ENCODE results near the gene TUBA8.
"Not testable (repeated sequence)": the region's sequence is repeated elsewhere in the genome, so short reads cannot be mapped to it uniquely, and the experiment has no call there.

Gene TUBA8

GRCh38 chr22:18110194-18110953 lies at the start of gene TUBA8:
Gene TUBA8 (plus strand): TSS chr22:18110809. CDS start chr22:18110866, 57 bp downstream.
- no peak for DNase-seq (ENCODE audit: low spot score)

- DNase-seq (ENCODE audit: low spot score), result no peak
Observed at GRCh38 chr22:18062421-18062820, 48.2 kb upstream of the TUBA8 start.

GRCh38 chr22:18063306-18063705 lies 47.3 kb upstream of the TUBA8 start:
- DNase-seq (ENCODE audit: low spot score), result no peak

- DNase-seq (ENCODE audit: low spot score), result not testable (repeated sequence)
Observed at GRCh38 chr22:18063715-18064114, 46.9 kb upstream of the TUBA8 start.

GRCh38 chr22:18064636-18065035 lies 46.0 kb upstream of the TUBA8 start:
- DNase-seq (ENCODE audit: low spot score), result no peak

GRCh38 chr22:18065256-18065655 lies 45.4 kb upstream of the TUBA8 start:
- no peak for DNase-seq (ENCODE audit: low spot score)

- DNase-seq (ENCODE audit: low spot score), result no peak
Observed at GRCh38 chr22:18066181-18066859, 44.3 kb upstream of the TUBA8 start.

GRCh38 chr22:18067121-18067520 lies 43.5 kb upstream of the TUBA8 start:
- DNase-seq (ENCODE audit: low spot score), result no peak

GRCh38 chr22:18067548-18068341 lies 42.9 kb upstream of the TUBA8 start:
- DNase-seq (ENCODE audit: low spot score), result no peak

GRCh38 chr22:18068381-18068988 lies 42.1 kb upstream of the TUBA8 start:
- no peak for DNase-seq (ENCODE audit: low spot score)

GRCh38 chr22:18069041-18069440 lies 41.6 kb upstream of the TUBA8 start:
- DNase-seq (ENCODE audit: low spot score), result no peak

- no peak for DNase-seq (ENCODE audit: low spot score)
Observed at GRCh38 chr22:18070041-18070440, 40.6 kb upstream of the TUBA8 start.

- no peak for DNase-seq (ENCODE audit: low spot score)
Observed at GRCh38 chr22:18070556-18071306, 39.9 kb upstream of the TUBA8 start.

- not testable (repeated sequence) for DNase-seq (ENCODE audit: low spot score)
Observed at GRCh38 chr22:18071307-18071967, 39.2 kb upstream of the TUBA8 start.

GRCh38 chr22:18071968-18072310 lies 38.7 kb upstream of the TUBA8 start:
- DNase-seq (ENCODE audit: low spot score), result no peak

GRCh38 chr22:18073467-18073866 lies 37.1 kb upstream of the TUBA8 start:
- no peak for DNase-seq (ENCODE audit: low spot score)

- not testable (repeated sequence) for DNase-seq (ENCODE audit: low spot score)
Observed at GRCh38 chr22:18073927-18074326, 36.7 kb upstream of the TUBA8 start.

GRCh38 chr22:18075101-18075719 lies 35.4 kb upstream of the TUBA8 start:
- no peak for DNase-seq (ENCODE audit: low spot score)

- DNase-seq (ENCODE audit: low spot score), result peak; percentile 91
Observed at GRCh38 chr22:18075720-18076497, 34.7 kb upstream of the TUBA8 start.

Measured in Ammon's horn (tissue), 1 donor.